NCI-H1436 (cell line): ENCODE measurements around the gene SAT1.

ENCODE experiments used
- DNase-seq: peaks from one replicate; lab custom pipeline; 2025; lab: John Stamatoyannopoulos, UW

The SAT1 gene

GRCh38 chrX:23776363-23776762 lies 6.6 kb upstream of the SAT1 start:
- DNase-seq = no peak

- no peak for DNase-seq
Observed at GRCh38 chrX:23779025-23779424, 3.9 kb upstream of the SAT1 start.

- no peak for DNase-seq
Observed at GRCh38 chrX:23782455-23782854, 518 bp upstream of the SAT1 start.

- no peak for DNase-seq
Observed at GRCh38 chrX:23783589-23784469, 856 bp downstream of the SAT1 start.

GRCh38 chrX:23784470-23785331 lies 1.7 kb downstream of the SAT1 start:
- DNase-seq = no peak

- DNase-seq = no peak
Observed at GRCh38 chrX:23785580-23785979, 2.6 kb downstream of the SAT1 start.

GRCh38 chrX:23786268-23786815 lies 3.4 kb downstream of the SAT1 start:
- DNase-seq = no peak

- no peak for DNase-seq
Observed at GRCh38 chrX:23787745-23788118, 4.8 kb downstream of the SAT1 start.

GRCh38 chrX:23788521-23788920 lies 5.5 kb downstream of the SAT1 start:
- DNase-seq = no peak

GRCh38 chrX:23788946-23789345 lies 6.0 kb downstream of the SAT1 start:
- DNase-seq = no peak

GRCh38 chrX:23789386-23790154 lies 6.6 kb downstream of the SAT1 start:
- DNase-seq = no peak

- no peak for DNase-seq
Observed at GRCh38 chrX:23790155-23790497, 7.2 kb downstream of the SAT1 start.

GRCh38 chrX:23792861-23793553 lies 10.0 kb downstream of the SAT1 start:
- peak; percentile 82 for DNase-seq

GRCh38 chrX:23795221-23795620 lies 12.2 kb downstream of the SAT1 start:
- no peak for DNase-seq

GRCh38 chrX:23797371-23798128 lies 14.6 kb downstream of the SAT1 start:
- DNase-seq = no peak

GRCh38 chrX:23799469-23800065 lies 16.6 kb downstream of the SAT1 start:
- DNase-seq = no peak

- no peak for DNase-seq
Observed at GRCh38 chrX:23802431-23802830, 19.5 kb downstream of the SAT1 start.

- no peak for DNase-seq
Observed at GRCh38 chrX:23803931-23804381, 21.0 kb downstream of the SAT1 start.

- DNase-seq = no peak
Observed at GRCh38 chrX:23804578-23804977, 21.6 kb downstream of the SAT1 start.

- no peak for DNase-seq
Observed at GRCh38 chrX:23805389-23805788, 22.4 kb downstream of the SAT1 start.
